Effector CD8-positive, alpha-beta T cell (primary cell): Measurements from ENCODE around the gene MYRIP.
"Not testable (repeated sequence)": the region's sequence is repeated elsewhere in the genome, so short reads cannot be mapped to it uniquely, and the experiment has no call there.

Source experiments
- DNase-seq: peaks from one replicate; lab custom pipeline; 2025; lab: John Stamatoyannopoulos, UW

The MYRIP gene

DNA sequence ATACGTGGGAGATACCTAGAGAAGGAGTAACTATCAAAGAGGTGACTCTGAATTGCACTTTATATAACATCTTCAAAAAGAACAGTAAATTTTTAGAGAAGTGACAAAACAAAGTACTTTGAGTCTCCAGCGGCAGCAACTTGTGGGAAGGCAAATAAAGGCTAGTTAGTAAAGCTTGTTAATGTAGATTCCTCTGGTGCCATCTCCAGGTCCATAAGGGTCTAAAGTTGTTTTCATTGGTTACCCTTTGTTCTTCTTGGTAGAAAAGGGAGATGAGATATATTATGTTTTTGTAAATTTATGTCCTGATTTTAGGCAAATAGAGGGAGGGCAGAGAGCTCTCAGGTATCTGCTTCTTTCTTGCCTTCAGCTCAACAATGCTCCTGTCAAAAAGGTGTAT, 161.6 kb downstream of the MYRIP start:
- DNase-seq, result no peak

DNA sequence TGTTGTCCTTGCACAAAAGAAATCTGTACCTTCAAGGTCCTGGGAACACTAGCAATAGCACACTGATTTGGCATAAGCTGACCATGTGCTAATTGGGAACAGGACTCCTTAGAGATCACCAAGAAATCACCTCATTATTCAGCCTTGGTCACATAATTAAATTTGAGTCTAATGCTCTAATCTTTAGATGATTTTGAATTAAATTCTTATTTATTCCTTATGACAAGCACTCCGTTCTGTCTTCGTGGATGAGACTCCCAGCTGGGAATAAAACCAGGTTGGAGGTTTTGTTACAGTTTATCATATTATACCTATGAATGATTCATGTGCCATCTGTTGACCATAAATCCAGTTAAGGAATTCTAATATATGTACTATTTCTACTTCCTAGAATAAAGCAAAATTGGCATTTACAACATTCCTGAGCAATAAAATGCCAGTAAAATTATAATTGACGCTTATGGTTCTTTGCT, 162.2 kb downstream of the MYRIP start:
- no peak for DNase-seq

DNA sequence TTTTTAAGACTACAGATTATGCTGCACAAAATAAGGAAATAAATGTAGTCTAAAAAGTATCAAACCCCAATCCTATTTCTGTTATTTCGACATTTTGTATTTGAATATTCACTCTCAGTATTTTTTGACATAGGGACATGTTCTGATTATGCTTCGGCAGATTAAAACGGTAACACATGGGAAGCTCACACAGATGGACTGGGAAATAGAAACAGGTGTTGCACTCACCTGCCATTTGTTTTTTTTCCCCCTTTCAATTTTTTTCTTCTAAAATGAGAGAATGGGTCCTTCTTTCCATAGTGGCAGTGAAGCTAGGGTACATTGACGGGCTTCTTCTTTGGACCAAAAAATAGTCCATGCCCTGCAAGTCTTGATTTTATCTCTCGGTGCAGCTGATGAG, 163.1 kb downstream of the MYRIP start:
- DNase-seq, result no peak

DNA sequence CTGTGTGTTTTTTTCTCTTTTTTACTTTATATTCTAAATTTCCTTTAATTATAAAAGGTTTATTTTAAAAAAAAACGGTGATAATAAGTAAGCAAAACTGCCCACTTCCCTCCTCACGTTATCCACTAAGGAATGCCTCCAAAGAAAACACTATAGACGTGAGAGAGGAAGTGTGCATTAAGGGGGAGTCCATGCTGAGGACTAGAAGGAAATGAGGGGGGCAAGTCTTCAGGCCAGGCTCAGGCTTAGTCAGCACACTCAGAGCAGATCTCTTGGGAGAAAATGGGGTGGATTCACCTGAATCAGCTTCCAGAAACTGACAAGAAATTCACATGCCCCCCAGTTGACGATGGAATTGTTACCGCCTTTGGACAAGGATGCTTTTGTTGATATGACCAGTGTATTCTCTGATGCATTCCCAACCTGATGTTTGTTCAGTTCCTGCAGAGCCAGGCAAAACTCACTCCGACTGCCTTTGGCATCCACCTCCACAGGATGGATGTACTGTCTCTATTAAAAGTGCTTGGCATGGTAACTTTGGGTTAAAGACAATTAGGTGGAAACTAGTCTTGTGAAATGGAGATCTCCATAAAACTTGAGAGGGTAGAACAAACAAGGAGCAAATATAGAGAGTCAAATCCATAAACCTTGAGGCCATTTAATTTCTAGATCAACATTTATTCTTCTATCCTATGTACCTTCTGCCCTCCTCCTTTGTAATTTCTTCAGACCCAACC, 167.8 kb downstream of the MYRIP start:
- DNase-seq, result no peak

DNA sequence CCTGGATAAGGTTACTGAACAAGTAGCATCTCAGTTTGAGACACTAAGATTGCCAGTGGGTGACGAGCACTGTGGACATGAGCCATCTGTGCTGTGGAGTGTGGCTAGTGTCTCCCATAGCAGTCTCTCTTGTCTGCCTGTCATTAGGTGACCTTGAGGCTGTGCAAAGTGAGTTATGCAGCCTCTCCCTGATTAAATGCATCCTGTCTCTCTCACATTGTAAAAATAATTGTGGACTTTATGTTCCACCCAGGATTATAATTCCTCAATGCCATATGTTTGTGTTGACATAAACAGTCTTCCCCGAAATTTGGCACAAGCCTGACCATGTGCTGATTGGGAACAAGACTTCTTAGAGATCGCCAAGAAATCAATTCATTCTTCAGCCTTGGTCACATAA, 168.9 kb downstream of the MYRIP start:
- no peak for DNase-seq

DNA sequence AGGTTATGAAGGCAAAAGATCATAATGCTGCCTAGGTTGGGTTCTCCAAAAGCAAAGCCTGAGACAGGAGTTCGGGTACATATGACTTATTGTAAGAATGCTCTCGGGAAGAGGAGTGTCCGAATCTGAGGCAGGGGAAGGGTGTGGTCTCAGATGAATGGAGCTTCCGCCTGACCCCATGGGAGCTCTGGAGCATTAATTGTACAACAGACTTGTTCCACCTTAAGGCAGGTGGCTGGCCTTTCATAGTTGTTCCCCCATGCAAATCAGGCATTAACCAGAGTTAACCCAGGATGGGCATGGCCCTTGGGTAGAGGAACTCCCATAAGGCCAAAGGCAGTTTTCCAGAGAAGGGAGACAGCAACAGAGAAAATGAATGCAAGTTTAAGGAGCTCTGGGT, 170.6 kb downstream of the MYRIP start:
- no peak for DNase-seq

DNA sequence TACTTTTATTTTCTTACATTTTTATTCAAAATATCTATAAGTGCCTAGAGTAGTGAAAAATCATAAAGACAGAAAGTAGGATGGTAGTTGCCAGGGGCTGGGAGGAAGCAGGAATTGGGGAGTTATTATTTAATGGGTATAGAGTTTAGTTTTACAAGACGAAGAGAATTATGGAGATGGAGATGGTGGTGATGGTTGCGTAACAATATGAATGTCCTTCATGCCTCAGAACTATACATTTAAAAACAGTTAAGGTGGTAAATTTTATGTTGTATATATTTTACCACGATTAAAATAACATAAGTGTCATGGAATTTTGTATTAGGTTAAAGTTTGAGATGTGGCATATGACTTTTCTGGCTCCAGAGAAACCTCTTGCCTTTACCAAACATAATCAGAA, 171.4 kb downstream of the MYRIP start:
- no peak for DNase-seq

DNA sequence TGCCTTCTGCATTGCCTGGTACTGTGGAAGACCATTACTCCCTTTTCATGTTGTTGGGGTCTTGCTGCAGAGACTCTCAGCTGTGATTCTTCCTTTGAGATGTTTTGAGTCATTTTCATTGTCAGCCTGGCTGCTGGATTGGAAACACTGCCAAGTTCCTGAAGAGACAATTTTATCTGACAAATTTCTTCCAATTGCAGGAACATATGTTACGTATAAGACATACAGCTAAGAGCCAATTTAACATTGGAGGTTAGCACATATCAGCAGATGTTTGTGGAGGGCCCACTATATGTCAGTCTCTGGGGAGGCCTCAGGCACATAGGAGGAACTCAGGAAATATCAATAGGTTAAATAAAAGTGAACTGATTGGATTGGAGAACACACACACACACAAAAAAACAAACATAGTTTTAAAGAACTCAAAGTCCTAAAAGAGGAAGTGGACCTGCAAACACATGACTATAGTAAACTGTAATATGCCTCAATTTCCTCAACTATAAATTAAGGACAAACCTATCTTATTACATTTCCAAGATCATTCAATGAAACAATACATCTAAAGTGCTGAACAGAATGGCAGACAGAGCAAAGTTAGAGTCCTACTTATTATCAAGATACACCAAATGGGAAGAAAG, 172.3 kb downstream of the MYRIP start:
- DNase-seq, result no peak

DNA sequence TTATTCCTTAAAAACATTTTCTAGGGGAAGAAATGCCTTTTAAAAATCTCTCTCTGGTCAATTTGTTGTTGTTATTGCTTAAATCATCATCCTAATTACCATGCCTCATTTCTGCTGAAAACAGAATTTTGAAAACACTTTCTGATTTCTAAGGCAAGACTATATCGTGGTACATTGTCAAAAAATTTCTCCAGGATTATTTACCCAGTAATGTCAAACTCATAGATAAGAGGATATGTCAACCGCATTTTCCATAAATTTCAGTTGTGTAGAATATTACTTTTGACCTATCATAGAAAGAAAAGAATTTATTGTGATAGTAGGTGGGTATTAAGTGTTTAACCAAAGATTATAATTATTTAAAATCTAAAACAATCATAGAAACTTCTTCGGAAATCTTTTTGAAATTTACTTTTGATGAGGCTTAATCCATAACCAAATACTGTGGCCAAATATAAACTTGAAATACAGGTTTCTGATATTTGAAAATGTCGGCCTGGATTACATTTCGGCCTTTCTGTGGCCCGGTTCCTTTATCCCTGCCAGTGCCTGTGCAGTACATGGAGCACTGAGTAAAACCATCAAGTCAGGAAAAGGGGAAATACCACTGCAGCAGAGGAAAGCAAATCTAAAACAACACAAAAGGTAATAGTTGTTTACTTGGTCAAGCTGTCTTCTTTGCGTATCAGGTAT, 173.4 kb downstream of the MYRIP start:
- DNase-seq, result no peak

DNA sequence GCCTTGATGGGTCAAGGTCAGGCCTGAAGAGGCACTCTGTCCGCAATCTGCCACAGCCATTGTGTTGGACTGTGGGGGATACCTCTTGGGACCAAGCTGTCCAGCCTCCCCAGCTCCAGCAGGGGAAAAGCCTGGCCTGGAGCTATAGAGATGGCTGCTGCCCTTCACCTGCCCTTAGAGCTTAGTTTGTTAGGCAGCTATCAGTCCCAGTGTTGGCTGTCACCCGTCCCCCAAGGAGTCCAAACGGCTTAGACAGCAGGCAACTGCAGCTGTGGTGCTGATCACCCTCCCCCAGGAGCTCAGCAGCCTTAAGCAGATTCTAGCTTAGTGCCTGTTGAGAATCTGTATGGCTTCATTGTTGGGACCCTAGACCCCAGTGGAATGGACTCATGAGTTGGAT, 180.3 kb downstream of the MYRIP start:
- DNase-seq, result no peak

DNA sequence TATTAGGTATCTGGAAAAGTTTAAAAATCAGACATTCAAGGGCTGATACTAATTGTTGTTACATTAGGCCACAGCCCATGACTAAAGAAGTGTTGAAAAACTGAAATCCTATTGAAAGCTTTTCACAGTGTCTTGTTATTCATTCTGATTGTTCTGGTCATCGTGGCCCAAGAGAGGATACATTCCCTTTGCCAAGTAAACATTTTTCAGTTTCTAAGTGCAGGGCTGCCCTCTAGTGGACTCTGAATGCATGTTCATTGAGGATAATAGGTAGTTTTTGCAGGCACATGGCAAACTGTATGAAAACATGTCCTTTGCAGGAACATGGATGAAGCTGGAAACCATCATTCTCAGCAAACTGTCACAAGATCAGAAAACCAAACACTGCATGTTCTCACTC, 181.1 kb downstream of the MYRIP start:
- no peak for DNase-seq

DNA sequence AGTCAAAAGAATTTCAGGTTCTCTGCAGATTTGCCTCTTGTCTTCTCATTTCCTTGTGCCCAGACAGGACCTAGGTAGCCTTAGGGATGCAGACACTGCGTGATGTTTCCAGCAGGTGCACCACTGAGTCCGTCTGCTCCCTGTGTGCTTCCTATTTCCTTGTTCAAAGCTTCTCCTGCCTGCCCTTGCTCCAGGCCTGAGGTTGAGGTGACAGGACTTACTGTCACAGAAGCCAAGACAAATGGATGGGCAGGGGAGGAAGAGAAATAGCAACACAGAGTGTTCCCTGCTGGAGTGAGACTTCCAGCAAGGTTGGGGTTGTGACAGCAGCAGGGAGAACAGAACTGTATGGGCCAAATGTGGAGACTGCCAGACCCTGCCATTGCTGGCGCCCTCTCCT, 199.4 kb downstream of the MYRIP start:
- DNase-seq, result no peak

DNA sequence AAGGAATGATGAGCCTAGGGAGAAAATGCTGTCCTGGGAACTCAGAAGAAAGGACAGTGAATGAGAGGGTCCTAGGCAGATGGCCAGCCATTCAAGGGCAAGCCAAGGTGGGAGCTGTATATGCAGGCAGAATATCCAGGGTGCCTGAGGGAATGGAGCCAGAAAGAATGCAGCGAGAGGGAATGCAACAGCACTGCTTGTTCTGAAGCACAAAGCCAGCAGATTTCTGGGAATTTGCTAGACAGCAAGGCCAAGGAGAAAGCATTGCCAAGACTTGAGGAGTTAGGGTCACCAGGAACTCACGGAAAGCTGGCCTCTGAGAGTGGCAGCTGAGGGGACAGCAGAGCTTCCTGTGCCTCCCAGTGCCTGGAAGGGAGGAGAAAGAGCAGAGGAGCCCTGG, 200.6 kb downstream of the MYRIP start:
- no peak for DNase-seq

DNA sequence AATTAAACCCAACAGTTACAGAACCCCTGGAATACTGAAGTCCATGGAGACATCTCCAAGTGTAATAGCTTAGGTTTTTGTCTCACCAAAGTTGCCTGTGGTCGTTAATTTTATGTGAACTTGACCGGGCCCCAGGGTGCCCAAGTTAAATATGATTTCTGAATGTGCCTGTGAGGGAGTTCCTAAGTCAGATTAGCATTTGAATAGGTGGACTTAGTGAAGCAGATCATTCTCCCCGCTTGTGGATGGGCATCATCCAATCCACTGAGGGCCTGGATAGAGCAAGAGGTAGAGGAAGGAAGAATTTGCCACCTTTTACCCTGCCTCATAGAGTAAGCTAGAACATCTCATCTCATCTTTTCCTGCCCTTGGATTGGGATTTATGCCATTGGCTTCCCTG, 203.0 kb downstream of the MYRIP start:
- no peak for DNase-seq

DNA sequence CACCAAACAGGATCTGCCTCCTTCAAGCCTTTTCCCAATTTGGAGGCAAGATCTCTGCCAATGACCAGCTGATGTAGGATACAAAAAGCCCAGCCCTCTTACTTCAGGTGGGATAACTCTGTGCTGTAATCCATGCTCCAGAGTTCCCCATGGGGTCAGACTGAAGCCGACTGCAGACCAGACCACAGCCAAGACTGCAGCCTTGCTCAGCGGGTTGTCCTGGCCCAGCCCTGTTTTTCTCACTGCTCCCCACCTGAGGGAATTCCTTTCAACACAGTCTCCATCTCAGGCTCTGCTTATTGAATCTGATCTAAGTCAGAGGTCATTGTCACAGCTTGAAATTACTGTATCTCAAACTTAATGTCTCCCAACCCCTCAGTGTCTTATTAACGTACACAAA, 207.0 kb downstream of the MYRIP start:
- no peak for DNase-seq

DNA sequence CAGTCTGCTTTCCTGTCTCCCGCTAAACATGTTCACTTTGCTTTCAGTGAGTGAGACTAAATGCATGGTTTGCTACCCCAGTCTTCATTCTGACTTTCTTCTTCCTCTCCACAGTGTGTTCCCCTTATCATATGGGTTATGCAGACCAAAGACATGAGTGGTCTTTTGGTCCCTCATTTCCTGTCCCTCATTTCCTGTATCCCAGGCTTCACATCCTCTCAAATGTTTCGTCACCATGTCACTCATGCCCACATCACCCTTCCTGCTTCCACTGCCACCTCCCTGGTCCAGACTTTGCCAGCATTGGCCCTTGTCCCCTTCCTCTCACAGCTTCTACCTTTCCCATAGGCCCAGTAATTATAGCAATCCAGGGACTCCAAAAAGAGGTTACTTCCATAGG, 209.0 kb downstream of the MYRIP start:
- no peak for DNase-seq

DNA sequence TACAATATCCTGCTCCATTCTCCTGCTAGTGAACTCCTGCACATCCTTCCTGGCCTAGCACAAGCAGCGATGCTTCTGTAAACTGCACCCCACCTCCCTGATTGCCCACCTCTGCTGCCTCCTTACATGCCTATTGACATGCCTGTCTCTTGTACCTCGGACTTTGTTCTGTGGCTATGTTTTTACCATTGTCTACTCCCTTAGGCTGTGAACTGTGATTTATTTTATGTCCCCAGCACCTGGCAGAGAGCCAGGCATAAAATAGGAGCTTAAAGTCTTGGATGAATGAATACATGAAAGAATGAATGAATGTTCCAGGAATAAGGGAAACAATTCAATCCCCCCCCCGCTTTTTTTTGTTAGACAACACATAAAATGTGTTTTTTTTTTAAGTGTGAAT, 210.0 kb downstream of the MYRIP start:
- no peak for DNase-seq

DNA sequence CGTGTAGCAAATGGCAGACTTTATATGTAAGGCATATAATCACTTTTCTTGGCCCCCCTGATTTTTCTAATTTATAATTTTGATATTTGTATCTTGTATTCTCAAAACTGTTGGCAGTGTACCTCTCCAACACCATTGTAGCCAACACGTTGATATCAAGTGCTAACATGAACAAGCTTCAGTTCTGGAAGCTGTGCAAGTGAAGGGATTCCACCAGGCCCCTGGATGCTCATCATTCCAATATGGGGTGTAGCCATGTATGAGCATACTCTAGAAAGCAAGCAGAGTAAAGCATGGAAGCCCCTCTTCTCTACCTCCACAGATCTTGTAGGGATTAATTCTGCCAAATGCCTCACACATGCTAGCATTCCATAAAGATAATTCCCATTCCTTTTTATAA, 211.3 kb downstream of the MYRIP start:
- DNase-seq, result no peak

DNA sequence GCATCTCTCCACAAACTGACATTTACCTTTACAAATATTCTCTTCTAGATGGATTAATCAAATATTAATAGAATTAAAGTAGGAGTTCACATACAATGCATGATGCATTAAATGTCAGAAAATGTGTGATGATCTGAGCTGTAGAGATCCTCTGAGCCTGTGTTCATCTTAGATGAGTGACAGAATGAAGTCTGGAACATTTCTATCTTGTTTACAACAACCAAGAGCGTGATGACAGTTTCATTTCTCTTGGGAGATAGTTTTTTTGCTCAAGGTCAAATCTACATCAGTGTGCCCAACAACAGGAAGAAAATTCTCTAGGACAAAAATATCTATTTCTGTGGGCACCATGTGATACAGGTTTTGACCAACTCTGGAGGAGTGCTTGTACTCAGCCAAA, 211.9 kb downstream of the MYRIP start:
- no peak for DNase-seq

DNA sequence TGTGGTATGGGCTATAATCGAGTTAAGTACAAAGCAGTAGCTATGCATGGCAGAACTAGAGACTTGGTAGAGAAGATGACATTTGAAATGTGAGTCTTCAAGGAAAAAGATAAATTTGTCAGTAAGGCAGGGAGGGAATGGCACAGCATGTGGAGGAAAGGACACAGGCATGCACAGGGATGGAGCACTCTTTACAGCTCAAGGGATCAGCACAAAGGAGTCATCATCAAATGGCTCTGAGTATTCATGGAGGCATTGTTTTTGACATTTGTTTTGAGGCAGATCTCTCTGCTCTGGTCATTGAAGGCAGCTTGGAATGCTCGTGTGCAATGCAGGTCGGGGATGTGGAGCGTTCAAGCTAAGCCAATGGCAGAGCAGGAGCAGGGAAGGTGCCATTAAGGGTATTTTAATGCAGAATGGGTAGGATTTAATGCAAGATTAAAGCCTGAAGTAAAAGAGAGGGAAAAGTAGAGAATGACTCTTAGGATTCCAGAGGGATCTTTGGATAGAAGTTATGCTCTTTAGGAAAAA, 213.0 kb downstream of the MYRIP start:
- no peak for DNase-seq

DNA sequence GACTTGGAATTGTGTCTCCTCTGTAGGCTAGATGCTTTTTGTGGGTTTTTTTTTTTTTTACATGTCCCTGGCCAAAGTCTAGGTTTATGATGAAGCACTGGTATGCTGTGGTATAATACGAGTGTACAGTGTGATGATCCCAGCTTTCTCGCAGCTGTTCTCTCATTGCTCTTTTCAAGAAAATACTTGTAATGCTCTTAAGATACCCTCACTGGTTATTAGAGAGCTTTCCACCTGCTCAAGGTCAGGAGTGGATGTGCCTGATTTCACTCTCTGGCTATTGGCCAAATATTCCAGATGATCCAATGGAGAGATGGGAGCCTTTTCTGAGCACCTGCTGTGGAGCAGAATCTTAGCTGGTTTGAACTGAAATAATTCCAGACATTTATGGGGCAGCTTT, 215.1 kb downstream of the MYRIP start:
- DNase-seq, result no peak

DNA sequence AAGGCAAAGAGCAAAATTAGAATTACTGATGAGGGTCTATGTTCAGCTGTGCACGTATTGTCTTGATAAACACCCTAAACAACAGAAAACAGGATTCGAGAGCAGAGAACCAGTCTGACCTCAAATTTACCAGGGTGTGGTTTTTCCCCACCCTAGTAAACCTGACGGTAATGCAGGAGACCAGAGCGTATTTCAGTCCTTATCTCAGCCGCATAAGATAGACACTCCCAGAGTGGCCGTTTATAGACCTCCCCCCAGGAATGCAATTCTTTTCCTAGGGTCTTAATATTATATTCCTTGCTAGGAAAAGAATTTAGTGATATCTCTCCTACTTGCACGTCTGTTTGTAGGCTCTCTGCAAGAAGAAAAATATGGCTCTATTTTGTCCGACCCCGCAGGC, 216.5 kb downstream of the MYRIP start:
- not testable (repeated sequence) for DNase-seq

DNA sequence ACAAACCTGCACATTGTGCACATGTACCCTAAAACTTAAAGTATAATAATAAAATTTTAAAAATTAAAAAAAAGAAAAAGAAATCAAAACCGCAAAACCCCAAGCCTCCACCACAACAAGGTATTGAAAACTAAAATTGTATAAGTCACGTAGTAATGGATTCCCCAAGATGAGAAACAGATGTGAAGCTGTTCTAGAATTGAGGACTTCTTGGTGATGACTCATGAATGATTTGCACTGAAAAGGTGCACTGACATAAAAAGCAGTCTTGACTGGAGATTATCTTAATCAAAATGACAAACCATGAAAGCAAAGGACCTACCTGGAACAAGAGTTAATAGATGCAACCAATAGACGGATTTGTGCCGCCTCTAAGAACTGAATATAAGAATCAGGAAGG, 225.8 kb downstream of the MYRIP start:
- DNase-seq, result no peak
